ENCODE data around the gene SLAIN1. TPM values are rescaled to one million over a fixed set of nuclear protein-coding genes. Genes with fewer than 3 reads are reported as not detected.

The SLAIN1 gene
- total RNA-seq, 1 donor from 2014 or later = 7.4 TPM

DNA sequence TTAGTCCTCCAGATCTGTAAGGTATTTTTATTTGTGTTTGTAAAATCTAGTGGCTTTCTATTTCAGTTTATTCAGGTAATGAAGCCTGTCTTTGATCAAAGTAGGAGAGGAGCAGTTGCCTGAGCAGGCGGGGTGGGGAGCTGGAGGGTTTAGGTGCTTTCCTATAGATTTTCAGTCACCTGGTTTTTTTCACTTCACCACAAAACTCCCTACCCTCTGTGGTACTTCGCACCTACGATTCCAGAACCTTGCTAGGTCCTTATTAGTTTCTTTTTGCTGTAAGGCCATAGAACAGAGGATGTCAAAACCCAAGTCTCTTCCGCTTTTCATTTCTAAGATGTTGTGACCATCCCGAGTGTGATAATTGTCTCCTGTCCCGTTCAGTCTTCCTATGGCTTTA, 26.6 kb downstream of the SLAIN1 start:
- TF ChIP-seq, protein P1, sequence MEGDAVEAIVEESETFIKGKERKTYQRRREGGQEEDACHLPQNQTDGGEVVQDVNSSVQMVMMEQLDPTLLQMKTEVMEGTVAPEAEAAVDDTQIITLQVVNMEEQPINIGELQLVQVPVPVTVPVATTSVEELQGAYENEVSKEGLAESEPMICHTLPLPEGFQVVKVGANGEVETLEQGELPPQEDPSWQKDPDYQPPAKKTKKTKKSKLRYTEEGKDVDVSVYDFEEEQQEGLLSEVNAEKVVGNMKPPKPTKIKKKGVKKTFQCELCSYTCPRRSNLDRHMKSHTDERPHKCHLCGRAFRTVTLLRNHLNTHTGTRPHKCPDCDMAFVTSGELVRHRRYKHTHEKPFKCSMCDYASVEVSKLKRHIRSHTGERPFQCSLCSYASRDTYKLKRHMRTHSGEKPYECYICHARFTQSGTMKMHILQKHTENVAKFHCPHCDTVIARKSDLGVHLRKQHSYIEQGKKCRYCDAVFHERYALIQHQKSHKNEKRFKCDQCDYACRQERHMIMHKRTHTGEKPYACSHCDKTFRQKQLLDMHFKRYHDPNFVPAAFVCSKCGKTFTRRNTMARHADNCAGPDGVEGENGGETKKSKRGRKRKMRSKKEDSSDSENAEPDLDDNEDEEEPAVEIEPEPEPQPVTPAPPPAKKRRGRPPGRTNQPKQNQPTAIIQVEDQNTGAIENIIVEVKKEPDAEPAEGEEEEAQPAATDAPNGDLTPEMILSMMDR (IDR thresholded peaks at IDR 0.05; ENCODE audit: unreplicated experiment) = no peak
- H3K27ac Mint-ChIP-seq (ENCODE audit: unreplicated experiment) = no peak overlapping the region
- H3K27me3 Mint-ChIP-seq (ENCODE audit: unreplicated experiment) = peaks cover 1% of the 10 kb centered on the region
- no peaks in the 10 kb centered on the region for H3K4me1 Mint-ChIP-seq (ENCODE audit: unreplicated experiment)
- H3K4me3 Mint-ChIP-seq (ENCODE audit: unreplicated experiment) = no peak overlapping the region
- H3K9me3 Mint-ChIP-seq (ENCODE audit: unreplicated experiment) = no peaks in the 10 kb centered on the region
- DNase-seq (ENCODE audit: low spot score) = no peak
- H3K36me3 Mint-ChIP-seq (ENCODE audit: low read depth, unreplicated experiment) = no peaks in the 10 kb centered on the region

DNA sequence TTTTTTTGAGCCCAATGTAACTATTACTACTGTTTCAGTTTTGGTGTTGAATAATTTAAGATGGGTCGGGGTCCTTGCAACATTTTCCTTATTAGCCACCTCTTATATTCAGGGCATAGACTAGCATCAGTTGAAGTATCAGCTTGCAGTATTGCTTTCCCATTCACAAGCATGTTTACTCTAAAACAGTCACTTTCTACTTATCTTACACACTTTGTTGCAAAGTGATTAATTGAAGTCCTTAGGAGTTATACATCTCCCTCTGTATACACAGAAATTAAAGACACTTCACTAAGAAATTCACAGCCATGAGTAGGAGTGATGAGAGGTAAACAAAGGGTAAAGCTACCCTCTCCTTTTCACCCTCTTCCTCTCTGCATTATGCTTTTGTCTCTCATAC, 27.6 kb downstream of the SLAIN1 start:
- Mint-ChIP-seq H3K27me3 (ENCODE audit: unreplicated experiment) (peaks cover 1% of the 10 kb centered on the region), H3K36me3 (ENCODE audit: low read depth, unreplicated experiment) (no peaks in the 10 kb centered on the region), H3K9me3 (ENCODE audit: unreplicated experiment) (no peaks in the 10 kb centered on the region), H3K4me1 (ENCODE audit: unreplicated experiment) (peaks cover 8% of the 10 kb centered on the region), H3K27ac (ENCODE audit: unreplicated experiment) (no peak overlapping the region), H3K4me3 (ENCODE audit: unreplicated experiment) (no peak overlapping the region)
- TF ChIP-seq, protein P1 (IDR thresholded peaks at IDR 0.05; ENCODE audit: unreplicated experiment) = no peak
- no peak for DNase-seq (ENCODE audit: low spot score)

DNA sequence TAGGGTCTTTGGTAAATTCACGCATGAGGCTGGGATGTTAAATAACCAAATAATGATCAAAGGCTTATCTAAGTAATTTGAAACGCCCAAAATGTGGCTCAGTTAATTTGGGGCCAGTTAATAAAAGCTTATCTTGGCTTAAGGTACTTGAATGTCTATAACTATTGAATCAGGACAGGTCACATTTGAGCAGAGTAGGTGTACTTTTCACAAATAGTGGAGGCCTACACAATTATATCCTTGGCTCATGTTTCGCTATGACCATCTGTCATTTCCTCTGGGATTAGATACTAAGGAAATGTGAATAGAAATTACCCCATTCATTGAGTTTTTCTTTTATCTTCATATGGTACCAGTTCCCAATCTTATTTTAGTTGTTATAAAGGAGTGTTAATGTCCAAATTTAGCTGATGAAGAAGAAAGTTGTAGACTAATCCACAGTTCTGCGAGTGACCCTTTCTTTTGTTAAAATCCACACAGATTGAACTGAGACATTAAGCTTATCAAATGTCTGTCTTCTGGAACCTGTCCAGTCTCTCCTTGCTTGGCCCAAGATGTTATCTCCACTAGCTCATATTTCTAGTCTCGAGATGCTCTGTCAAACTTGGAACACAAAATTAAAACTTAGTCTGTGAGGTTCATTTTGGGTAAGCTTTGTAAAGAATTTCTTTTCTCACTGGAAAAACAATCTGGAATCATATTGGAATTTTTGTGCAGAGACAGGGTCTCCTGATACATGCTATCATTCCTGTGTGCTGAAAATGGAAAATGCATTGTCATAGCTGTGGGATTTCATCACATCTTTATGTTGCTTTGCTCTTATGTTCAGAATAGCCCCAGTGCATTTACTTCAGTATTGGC, 31.0 kb downstream of the SLAIN1 start:
- Mint-ChIP-seq H3K4me1 (ENCODE audit: unreplicated experiment) (peaks cover 10% of the 10 kb centered on the region), H3K27me3 (ENCODE audit: unreplicated experiment) (no peaks in the 10 kb centered on the region), H3K36me3 (ENCODE audit: low read depth, unreplicated experiment) (no peaks in the 10 kb centered on the region), H3K27ac (ENCODE audit: unreplicated experiment) (no peak overlapping the region), H3K9me3 (ENCODE audit: unreplicated experiment) (no peaks in the 10 kb centered on the region), H3K4me3 (ENCODE audit: unreplicated experiment) (no peak overlapping the region)
- no peak for DNase-seq (ENCODE audit: low spot score)
- TF ChIP-seq, protein P1 (IDR thresholded peaks at IDR 0.05; ENCODE audit: unreplicated experiment) = no peak

DNA sequence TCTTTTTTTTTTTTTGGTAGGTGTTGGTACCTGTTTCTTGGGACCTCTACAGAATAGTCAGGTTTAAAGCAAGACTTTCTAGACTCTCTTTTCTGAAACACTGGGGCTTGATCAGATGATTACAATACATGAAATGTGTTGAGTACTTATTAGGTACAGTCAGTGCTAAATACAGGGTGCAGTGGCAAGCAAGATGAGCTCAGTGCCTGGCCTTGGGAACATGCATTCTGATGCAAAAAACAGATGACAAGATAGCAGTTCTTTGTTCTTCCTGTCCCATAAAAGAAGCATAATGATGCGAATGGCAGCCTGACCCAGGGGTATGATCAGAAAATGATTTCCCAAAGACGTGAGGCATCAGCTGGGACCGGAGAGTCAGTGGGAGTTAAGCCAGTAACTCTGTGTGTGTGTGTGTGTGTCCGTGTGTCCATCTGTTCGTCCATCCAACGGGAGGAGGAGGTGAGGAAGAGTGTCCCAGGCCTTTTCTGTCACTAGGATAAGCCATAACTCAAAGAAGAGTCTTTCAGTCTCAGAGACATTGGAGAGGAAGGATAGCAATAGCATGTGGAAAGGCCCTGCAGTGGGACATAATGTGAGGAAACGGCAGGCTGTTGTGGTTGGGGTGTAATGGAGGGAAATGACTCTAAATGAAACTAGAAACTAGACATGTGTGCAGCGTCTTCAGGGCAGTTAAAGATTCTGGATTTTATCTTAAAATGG, 32.2 kb downstream of the SLAIN1 start:
- no peaks in the 10 kb centered on the region for H3K27me3 Mint-ChIP-seq (ENCODE audit: unreplicated experiment)
- peaks cover 10% of the 10 kb centered on the region for H3K4me1 Mint-ChIP-seq (ENCODE audit: unreplicated experiment)
- H3K9me3 Mint-ChIP-seq (ENCODE audit: unreplicated experiment) = no peaks in the 10 kb centered on the region
- H3K27ac Mint-ChIP-seq (ENCODE audit: unreplicated experiment) = no peak overlapping the region
- DNase-seq (ENCODE audit: low spot score) = no peak
- no peak overlapping the region for H3K4me3 Mint-ChIP-seq (ENCODE audit: unreplicated experiment)
- no peaks in the 10 kb centered on the region for H3K36me3 Mint-ChIP-seq (ENCODE audit: low read depth, unreplicated experiment)
- TF ChIP-seq, protein P1 (IDR thresholded peaks at IDR 0.05; ENCODE audit: unreplicated experiment) = no peak

DNA sequence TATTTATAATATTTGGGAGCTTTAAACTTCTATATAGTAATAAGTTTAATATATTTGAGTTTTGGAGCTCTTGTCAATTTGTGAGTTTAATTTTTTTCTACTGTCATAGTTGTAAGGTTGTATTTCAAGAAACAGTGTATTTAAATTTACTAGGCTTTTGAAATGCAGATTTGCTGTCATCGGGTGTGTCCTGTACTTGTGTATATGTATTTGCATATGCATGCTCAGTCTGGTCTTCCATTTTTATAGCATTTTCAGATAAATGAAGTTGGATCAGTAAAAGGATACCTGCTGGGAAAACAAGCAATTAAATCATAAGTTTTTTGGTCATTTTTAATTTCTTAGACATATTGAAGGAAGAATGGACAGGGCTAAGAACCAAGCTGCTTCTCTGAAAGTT, 33.1 kb downstream of the SLAIN1 start:
- Mint-ChIP-seq H3K27ac (ENCODE audit: unreplicated experiment) (no peak overlapping the region), H3K4me3 (ENCODE audit: unreplicated experiment) (no peak overlapping the region), H3K27me3 (ENCODE audit: unreplicated experiment) (no peaks in the 10 kb centered on the region), H3K4me1 (ENCODE audit: unreplicated experiment) (peaks cover 10% of the 10 kb centered on the region), H3K9me3 (ENCODE audit: unreplicated experiment) (no peaks in the 10 kb centered on the region), H3K36me3 (ENCODE audit: low read depth, unreplicated experiment) (no peaks in the 10 kb centered on the region)
- no peak for DNase-seq (ENCODE audit: low spot score)
- TF ChIP-seq, protein P1 (IDR thresholded peaks at IDR 0.05; ENCODE audit: unreplicated experiment) = no peak
